NCI-H69 (cell line): ENCODE data around the gene PRKCH.
"Not testable (repeated sequence)": the region's sequence is repeated elsewhere in the genome, so short reads cannot be mapped to it uniquely, and the experiment has no call there.

Source experiments
- DNase-seq: peaks from one replicate; lab custom pipeline; 2025; lab: John Stamatoyannopoulos, UW

Gene PRKCH

DNA sequence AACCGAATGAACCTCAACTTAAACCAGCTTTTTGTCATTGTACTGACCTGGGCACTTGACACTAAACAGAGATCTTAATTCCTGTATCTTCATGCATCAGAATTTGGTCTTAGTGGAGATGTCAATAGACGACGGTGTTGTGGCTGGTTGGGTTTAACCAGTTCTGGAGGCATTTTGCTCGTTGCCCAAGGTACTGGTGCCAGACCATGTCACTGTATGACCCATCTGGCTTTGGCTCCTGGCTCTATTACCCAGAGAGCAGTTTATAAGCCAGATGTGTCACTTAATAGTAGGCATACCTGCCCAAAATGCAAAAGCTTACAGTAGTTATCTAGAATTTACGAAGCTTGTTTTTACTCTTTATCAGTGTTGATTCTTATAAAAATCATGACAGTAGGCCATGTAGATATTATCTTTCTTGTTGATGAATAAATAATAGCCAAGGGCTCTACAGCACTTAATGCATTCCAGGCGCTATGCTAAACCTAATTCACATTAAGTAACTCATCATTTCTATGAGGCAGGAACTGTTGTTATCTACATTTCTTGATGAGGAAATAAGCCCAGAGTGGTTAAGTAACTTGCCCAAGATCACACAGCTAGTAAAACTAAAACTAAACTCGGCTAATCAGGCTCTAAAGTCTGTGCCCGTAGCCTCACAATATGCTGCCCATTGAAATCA is 194.2 kb downstream of the PRKCH start:
- DNase-seq, result no peak

DNA sequence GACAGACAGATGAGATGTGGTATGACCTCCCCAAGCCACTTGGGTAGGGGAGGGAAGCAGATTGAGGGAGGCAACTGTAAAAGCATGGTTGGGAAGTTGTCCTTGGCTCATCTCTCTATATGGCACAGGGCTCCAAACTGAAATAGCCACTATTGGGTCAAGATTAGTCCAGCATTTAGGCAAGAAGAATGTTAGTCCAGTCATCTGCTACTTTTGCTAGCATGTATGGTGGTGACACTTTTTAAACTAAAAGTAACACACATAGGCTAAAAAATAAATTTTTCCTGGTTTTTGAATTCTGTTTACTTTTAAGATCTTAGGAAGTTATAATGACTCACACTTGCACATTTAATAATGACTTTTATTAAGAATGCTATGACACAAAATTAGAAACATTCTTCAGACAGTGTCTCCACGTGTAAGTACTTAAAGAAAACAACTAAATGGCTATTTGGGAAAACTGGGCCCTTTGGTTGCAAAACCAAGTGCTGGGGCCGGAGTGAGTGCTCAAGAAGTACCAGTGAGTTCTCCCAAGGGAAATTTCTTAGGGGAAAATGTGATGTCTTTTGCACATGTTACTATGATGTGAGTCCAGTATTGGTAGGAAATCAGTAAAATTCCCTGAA is 194.9 kb downstream of the PRKCH start:
- DNase-seq, result no peak

DNA sequence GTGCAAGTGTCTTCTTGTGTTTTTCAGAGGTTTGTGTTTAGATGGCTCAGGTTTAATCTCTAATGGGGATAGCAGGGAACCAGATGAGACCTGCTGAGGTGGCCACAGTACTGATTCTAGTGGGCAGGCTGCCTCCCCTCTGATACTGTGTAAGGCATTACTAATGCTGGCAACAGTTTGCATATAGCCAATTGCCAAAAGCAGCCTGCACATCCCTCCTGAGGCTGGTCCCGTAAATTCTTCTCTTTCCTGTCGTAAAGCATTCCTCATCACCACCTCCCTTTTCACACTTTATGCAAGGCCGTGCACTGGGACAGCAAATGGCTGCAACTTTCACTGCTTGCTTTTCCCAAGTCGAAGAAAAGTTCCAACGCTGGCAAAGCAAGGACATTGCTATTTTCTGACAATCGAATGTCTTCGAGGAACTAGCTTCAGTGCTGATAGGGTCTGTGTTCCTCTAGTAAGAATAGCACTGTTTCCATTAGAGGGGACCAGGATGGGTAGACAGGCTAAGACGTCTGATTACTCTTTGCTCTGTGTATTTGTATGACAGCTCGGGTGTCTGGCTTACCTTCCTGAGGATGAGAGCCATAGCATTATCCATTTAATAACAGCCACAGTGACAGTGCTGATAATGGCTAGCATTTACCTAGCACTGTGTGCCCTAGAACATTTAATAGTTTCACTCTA is 195.7 kb downstream of the PRKCH start:
- no peak for DNase-seq

DNA sequence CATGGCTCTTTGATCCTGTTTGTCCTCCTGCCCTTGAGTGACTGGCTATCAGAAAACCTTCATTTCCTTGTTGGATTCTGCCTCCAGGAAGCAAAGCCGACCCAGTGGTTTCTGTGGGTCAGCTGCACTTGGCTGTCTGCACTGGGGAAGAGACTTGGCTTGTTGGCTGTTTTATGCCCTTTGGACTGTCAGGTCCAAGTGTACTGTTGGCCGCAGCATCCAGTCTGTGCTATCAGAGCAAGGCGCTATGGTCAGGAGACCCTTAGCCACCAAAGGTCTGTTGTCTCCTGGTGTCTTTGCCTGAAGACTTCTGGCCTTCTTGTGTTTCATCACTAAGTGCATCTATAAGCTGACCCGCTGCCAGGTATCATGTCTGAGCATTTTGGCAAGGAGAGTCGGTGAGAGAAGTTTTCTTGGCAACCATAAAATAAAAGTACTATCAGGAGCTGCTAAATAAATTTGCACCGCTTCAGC is 196.6 kb downstream of the PRKCH start:
- no peak for DNase-seq

DNA sequence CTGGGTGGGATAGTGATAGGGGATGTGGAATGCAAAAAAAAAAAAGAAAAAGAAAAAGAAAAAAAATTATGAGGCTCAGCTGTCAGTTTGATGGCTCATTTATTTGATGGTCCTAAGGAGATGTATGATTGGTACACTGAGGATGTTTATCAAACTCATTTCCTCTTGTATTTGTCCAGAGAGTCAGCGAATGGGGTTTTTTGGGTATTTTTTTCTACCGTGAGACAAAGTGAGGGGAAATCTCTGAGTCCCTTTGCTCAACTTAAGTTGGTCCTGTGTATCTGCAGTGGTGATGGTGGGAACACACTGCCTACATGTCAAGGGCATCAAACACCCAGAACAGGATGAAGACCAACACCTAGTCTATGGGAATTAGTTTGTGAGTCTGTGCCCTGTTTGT is 197.0 kb downstream of the PRKCH start:
- DNase-seq, result no peak

DNA sequence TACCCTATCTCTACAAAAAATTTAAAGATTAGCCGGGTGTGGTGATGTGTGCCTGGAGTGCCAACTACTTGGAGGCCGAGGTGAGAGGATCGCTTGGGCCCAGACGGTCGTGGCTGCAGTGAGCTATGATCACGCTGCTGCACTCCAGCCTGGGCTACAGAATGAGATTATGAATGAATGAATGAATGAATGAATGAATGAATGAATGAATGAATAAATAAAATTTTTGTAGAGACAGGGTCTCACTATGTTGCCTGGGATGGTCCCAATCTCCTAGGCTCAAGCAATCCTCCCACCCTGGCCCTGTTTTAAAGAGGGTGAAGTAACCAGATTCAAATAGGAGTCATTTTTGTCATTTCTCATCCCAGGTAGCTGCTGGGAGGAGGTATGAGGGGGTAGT is 197.7 kb downstream of the PRKCH start:
- no peak for DNase-seq

DNA sequence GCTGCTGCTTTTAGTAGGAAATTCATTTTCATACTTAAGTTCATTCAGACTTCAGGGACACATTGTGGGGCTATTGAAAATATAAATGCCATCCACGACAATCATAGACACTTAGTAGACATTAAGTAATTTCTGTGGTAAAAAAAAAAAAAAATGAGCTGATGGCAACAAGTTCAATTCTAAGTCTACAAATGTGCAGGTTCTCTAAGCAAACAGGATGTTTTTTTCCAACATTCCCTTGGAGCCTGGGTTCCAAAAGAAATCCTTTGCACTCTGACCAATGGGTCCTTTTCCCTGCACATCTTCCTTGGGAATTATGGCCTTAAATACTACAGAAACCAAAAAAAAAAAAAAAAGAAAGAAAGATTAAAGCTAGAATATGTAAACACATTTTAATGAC is 198.4 kb downstream of the PRKCH start:
- DNase-seq, result no peak

DNA sequence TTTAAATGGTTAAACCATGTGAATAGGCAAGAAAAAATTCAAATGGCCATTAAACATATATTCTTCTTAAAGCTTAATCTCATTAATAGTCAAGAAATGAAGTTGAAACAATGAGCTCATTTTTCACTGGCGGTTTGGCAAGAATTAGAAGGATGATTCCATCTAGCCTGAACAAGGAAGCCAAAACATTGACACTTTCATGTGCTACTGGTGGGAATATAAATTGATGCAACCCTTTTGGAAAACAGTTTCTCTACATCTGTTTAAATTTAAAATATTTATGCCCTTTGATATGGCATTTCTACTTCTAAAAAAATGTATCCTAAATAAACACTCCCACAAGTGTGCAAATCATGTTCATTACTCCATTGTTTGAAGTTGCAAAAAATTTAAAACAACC is 199.2 kb downstream of the PRKCH start:
- no peak for DNase-seq

DNA sequence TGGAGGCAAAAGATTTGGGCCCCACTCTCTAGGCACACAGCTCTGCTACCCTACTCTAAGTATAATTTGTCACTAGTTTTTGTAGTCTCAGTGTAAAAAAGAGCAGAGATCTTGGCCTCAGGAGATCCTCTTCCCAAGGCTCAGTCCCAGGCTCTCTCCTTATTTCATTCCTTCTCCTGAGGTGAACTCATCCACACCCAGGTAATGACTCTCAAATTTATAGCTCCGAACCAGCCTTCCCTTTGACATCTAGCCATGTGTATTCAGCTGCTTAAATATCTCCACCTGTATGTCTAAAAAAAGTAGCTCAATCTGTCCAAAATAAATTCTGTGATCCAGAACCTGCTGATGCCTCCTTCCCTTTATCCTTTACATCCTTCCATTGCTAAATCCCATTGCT is 200.4 kb downstream of the PRKCH start:
- DNase-seq, result no peak

DNA sequence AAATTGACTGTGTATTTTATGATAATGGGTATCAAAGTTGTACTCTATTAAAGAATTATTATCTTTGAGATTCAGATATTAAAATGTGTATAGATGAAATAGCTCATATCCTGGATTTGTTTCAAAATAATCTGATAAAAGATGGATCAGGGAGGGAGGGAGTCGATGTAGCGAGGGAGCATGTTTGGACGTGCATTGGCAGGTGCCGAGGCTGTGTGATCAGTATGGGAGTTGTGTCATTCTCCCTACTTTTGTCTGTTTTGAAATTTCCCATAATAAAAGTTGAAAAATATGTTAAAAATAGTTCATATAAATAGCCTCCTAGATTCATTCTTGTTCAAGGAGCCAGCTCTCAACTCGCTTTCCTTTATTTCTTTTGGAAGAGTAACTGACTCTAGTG is 202.4 kb downstream of the PRKCH start:
- DNase-seq, result no peak

DNA sequence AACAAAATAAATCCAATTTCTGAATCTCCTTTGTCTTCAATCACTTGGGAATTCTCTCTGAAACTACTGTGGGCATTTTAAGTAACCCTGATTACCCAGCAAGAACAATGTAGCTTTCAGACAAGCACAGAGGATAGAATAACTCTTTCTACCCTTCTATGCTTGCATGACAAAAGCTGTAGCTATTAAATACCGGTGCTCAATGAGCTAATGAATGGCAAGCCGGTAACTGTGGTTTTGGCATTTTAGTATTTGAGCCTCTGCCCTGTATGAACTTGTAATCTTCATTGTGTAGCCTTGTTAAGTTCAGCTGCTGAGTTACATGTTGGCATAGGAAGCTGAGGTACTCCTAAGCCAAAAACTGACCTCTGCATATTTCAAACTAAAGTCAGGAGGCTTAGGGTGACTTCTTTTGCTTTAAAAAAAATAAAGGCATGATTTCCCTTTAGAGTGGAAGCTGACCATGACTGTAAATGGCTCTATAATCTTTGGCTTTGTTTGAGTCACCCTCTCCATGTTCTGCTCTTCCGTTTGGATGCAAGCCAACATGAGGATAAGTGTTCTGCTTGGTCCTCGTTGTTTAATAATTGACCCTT is 202.9 kb downstream of the PRKCH start:
- DNase-seq, result peak; percentile 79

DNA sequence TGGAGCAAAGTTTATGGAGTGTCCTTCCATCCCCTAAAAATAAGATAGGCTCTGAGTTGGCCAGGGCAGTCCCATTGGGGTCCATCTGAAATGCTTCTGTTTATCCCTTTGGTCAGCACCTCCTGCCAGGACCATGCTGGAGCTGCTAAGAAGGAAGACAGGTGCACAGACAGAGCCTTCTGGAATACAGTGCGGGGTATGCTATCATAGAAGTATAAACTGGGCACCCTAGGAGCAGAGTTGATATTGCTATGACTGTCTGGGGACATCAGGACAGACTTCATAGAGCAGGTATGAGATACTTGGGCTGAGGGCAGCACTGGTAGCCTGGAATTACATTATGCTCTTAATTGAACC is 203.5 kb downstream of the PRKCH start:
- DNase-seq, result no peak

DNA sequence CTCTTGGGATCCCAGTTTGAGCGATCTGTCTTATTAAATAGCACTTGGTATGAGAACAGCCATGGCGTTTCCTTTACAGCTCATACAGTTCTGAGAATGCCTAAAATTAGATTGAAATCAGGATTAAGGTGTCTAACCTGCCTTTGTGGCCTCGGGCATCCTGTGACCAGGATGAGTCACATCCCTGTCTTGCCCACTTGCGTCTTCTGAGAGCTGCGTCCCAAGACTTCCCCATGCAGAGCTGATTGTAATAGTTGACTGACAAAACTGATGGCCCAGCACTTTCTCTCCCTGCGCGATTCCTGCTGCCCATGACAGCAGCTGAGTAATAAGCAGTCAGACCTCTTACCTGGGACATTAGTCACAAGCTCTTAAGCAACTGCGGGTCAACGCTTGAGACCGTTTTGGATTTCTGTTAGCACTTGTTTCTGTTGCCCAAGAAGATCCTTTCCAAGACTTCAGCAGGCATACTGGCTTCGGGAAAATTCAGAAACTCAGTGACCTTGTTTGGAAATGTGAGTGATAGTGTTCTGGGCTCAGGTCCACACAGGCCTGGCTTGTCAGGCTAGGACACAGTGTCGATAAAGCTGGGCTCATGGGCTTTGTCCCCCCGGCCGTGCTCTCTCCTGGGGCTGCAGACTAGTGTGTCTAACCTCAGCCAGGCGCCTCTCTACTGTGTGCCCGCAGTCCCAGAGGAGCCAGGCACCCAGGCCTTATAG is 204.1 kb downstream of the PRKCH start:
- no peak for DNase-seq

DNA sequence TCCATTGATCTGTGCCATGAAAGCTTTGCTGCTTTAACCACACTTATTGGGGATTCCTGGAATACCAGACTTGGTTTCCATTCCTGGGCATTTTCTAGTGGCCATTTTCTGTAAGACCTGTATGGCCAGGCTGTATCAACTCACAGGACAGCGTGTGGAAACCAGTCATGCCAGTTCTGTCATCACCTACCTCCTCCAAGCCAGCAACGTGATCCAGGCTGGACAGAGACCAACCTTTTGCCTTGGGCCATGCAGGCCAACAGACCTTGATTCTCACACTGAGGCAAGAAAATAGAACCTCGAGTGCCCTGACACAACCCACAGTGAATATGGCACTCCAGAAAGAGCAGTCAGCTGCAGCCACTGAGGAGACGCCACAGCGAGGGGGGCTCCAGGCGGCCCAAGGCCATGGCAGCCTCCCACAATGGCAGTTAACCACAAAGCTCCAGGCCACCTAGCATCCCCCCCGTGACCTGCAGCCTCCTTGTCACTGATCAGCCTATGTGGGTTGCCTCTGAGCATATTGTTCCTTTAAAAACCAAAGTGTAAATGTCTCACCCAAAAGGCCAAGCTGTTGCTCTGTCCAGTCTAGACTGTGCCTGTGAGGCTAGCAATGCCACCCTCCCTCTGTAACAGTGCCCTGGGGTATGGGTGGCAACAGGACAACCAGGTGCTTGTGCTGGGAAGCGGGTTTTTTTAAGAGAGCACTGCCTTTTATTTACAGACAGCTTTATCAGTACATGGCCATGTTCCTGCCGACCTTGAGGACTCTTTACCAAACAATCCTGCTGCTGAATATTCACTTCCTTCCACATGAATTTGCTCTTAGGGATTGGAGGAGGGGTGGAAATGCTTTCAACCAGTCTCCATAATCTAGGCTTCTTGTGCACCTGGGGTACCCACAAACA is 205.3 kb downstream of the PRKCH start:
- no peak for DNase-seq

DNA sequence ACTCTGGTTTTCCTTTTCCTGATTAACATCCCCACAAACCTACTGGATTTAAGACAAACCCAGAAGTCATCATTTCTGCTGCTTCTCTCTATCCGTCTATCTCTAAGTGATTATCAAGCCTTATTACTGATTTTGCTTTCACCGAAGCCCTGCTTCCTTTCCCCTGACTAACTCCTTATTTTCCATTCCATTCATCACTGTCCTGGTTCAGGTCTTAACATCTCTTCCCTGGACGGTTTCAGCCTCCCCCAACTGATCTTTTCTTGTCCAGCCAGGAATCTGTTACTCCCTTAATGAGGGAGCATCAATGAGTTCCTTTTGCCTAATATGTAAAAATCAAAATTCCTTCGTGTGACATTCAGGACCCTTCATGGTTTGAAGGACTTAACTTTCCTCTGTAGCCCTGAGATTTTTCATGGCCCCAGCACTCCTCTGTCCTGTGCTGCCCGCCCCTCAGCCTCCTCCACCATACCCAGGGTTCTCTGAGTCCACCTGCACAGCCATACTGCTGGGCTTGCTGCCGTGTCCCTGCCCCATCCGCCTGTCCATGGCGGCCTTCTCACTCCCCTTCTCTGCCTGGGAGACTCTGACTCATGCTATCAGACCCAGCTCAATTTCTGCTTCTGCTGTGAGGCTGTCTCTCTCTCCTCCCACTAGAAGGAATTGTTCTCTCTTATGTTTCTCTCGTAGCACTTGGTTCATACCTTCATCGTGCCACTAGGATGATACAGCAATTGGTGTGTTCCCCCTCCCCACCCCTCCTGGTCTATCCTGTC is 206.1 kb downstream of the PRKCH start:
- DNase-seq, result peak; percentile 24

DNA sequence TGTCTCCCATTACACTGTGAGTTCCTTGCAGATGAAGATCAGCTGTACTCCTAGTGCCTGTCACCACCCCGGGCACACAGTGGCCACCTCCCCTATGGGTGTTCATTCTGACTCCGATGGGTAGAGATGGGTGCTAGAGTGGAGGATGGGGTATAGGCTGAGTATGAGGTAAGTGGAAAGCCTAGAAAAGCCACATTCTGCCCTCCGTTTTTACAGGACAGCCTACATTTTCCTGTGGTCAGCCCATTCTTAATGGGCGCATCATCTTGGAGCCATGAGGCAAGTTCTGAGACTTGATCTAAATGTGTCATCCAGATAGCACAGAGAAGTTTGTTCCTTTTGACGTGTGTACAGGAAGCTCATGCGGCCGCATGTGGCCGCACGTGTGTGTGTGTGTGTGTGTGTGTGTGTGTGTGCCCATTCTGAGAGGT is 207.2 kb downstream of the PRKCH start:
- no peak for DNase-seq

DNA sequence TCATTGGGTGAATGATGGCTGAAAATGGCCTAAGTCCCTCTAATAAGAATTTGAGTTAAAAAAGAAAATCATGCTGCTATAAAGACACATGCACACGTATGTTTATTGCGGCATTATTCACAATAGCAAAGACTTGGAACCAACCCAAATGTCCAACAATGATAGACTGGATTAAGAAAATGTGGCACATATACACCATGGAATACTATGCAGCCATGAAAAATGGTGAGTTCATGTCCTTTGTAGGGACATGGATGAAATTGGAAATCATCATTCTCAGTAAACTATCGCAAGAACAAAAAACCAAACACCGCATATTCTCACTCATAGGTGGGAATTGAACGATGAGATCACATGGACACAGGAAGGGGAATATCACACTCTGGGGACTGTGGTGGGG is 208.0 kb downstream of the PRKCH start:
- DNase-seq, result not testable (repeated sequence)

DNA sequence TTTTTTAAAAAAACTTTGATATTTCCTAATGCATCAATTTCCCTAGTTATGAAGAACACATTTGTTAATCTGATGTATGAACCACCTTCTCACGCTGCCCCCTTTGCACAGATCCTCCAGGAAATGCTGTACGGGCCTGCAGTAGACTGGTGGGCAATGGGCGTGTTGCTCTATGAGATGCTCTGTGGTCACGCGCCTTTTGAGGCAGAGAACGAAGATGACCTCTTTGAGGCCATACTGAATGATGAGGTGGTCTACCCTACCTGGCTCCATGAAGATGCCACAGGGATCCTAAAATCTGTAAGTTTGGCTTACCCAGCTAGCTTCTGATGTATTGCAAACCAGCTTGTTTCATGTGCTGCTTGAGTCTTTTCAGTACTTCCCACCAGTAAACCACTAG is 208.9 kb downstream of the PRKCH start:
- no peak for DNase-seq

DNA sequence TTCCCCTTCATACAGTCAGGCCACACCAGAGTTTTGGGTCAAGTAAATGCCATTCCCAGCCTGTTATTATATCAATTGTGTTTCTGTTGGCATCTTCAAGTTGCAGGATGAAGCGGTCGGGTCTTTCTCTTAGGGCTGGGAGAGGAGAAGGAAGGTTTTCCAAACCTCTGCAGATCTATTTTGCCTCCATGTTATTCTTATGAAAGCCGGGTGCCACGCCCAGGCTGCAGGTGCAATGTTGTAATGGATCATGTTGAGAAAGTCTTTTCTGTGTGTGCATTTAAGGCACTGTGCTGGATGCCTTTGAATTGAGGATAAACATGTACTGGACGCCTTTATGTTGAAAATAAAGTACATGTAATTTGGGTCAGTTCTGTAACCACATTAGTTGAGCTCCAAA is 209.5 kb downstream of the PRKCH start:
- no peak for DNase-seq

DNA sequence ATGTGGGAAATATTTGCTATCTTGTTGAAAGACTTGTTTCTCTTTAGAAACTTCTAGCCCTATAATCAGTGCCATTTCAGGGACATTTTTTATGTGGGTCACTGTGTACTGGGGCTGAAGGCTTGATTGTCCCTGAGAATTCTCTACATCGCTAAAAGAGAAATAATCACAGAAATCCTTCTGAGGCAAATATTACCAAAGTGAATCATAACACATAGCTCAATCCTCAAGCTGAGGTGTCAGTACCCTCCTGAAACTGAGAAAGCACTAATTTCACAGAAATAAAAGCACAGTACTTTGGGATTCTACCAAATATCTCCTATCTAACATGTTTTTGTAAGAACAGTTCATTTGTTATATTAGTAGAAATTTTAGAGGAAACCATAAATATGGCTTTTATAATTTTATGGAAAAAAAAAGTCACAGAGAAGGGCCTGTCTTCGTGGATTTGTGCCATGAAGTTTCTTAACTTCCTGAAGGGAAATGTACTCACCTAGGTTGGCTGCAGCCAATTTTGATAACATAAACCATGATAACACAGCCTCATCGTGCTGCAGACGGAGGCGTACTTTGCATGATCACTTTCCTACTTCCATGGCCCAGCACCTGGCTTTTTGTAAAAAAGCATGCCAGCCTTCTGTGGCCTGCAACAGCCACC is 210.2 kb downstream of the PRKCH start:
- no peak for DNase-seq
